Measurements from ENCODE around the gene ERBB3.

The ERBB3 gene

GRCh38 chr12:56104109-56104814 lies 24.3 kb downstream of the ERBB3 start, which contains the start of gene PA2G4 (continued):
- TF ChIP-seq ZBTB10 (tag by site-specific recombination; IDR thresholded peaks at IDR 0.05) (no peak; the same call in 1 of the 2 replicates), ZNF518A (tag by site-specific recombination; conservative IDR thresholded peaks at IDR 0.05; ENCODE audit: low read depth) (no peak), ZNF19 (tag by site-specific recombination; IDR thresholded peaks at IDR 0.05; ENCODE audit: low read depth) (no peak), KLF17 (tag by site-specific recombination; IDR thresholded peaks at IDR 0.05) (no peak), CTCF (tag by site-specific recombination; IDR thresholded peaks at IDR 0.05) (no peak; the same call in 1 of the 2 replicates), ZNF148 (tag by site-specific recombination; IDR thresholded peaks at IDR 0.05; ENCODE audit: borderline replicate concordance) (no peak), HIC1 (tag by site-specific recombination; IDR thresholded peaks at IDR 0.05) (peak; percentile 98), ZNF133 (tag by site-specific recombination; IDR thresholded peaks at IDR 0.05) (no peak), ZNF585B (tag by site-specific recombination; IDR thresholded peaks at IDR 0.05) (no peak), ZBTB44 (tag by site-specific recombination; IDR thresholded peaks at IDR 0.05) (no peak), ZFP37 (tag by site-specific recombination; IDR thresholded peaks at IDR 0.05) (no peak; the same call in 1 of the 2 replicates), ZNF248 (tag by site-specific recombination; IDR thresholded peaks at IDR 0.05) (no peak), ZSCAN18 (tag by site-specific recombination; IDR thresholded peaks at IDR 0.05) (no peak), EGR2 (tag by site-specific recombination; IDR thresholded peaks at IDR 0.05; ENCODE audit: low read depth) (no peak), YY2 (tag by site-specific recombination; IDR thresholded peaks at IDR 0.05) (peak; percentile 65; the same call in 1 of the 2 replicates), ZNF792 (tag by site-specific recombination; IDR thresholded peaks at IDR 0.05) (no peak), ZFP69B (tag by site-specific recombination; IDR thresholded peaks at IDR 0.05) (no peak)

Data from HEK293 (cell line).